OCI-LY1 (cell line): ENCODE data around the gene ALDH5A1.

Source experiments
- H2AFZ ChIP-seq: fragments of 200-600 bp; sonication (generic), shearing (Covaris generic); 2 replicates; pipeline ENCODE4 v1.6.0; 2014; ENCODE audit warnings: antibody characterized with exemption, mild to moderate bottlenecking, low read length
- H3F3A ChIP-seq: fragments of 200-600 bp; sonication (generic), shearing (Covaris generic); 2 replicates; pipeline ENCODE4 v1.6.0; 2014; ENCODE audit warnings: mild to moderate bottlenecking, antibody characterized with exemption, low read length, moderate library complexity; ENCODE audit not compliant: insufficient read depth
- H3K27ac ChIP-seq: fragments of 200-600 bp; sonication (generic); 2 replicates; pipeline ENCODE4 v1.5.1; 2014; ENCODE audit warnings: low read length, mixed run types, mild to moderate bottlenecking, low read depth; ENCODE audit not compliant: poor library complexity, severe bottlenecking
- H3K27me3 ChIP-seq: fragments of 200-600 bp; sonication (generic); 2 replicates; pipeline ENCODE4 v1.6.0; 2014; ENCODE audit warnings: antibody characterized with exemption, mild to moderate bottlenecking, low read length, moderate library complexity; ENCODE audit not compliant: insufficient read depth
- H3K36me3 ChIP-seq: fragments of 200-600 bp; sonication (generic); 2 replicates; pipeline ENCODE4 v1.6.1; 2014; ENCODE audit warnings: mild to moderate bottlenecking, antibody characterized with exemption, low read length, moderate library complexity, mixed read lengths; ENCODE audit not compliant: insufficient read depth
- H3K4me1 ChIP-seq: fragments of 200-600 bp; sonication (generic); 2 replicates; pipeline ENCODE4 v1.5.1; 2014; ENCODE audit warnings: mild to moderate bottlenecking, low read length, moderate library complexity; ENCODE audit not compliant: insufficient read depth, severe bottlenecking
- H3K4me2 ChIP-seq: fragments of 200-600 bp; sonication (generic), shearing (Covaris generic); 2 replicates; pipeline ENCODE4 v1.6.1; 2014; ENCODE audit warnings: low read length
- H3K4me3 ChIP-seq: fragments of 200-600 bp; sonication (generic); 2 replicates; pipeline ENCODE4 v1.5.1; 2014; ENCODE audit warnings: low read length, low read depth, mild to moderate bottlenecking, mixed read lengths; ENCODE audit not compliant: poor library complexity, severe bottlenecking
- H3K79me2 ChIP-seq: fragments of 200-600 bp; shearing (Covaris generic); 2 replicates; pipeline ENCODE4 v1.6.1; 2016; ENCODE audit warnings: mixed run types, low read length, mixed read lengths; ENCODE audit not compliant: insufficient read depth
- H3K9ac ChIP-seq: fragments of 200-600 bp; sonication (generic), shearing (Covaris generic); 2 replicates; pipeline ENCODE4 v1.6.1; 2014; ENCODE audit warnings: mild to moderate bottlenecking, low read length, mixed read lengths
- H3K9me2 ChIP-seq: fragments of 200-600 bp; sonication (generic), shearing (Covaris generic); 2 replicates; pipeline ENCODE4 v1.6.1; 2014; ENCODE audit warnings: low read depth, mild to moderate bottlenecking, low read length, mixed read lengths
- H3K9me3 ChIP-seq: fragments of 200-600 bp; shearing (Covaris generic); 2 replicates; pipeline ENCODE4 v1.6.1; 2014; ENCODE audit warnings: low read length, mixed read lengths
- H4K20me1 ChIP-seq: fragments of 200-600 bp; sonication (generic), shearing (Covaris generic); 2 replicates; pipeline ENCODE4 v1.6.0; 2016; ENCODE audit warnings: mild to moderate bottlenecking, low read length; ENCODE audit not compliant: insufficient read depth
- CTCF ChIP-seq: fragments of 200-600 bp; sonication (generic), shearing (Covaris generic); IDR thresholded peaks from 2 replicates; pipeline ENCODE4 v1.5.1; 2017; ENCODE audit warnings: mild to moderate bottlenecking, antibody characterized with exemption, low read length, moderate library complexity, mixed read lengths
- EZH2 ChIP-seq: fragments of 200-600 bp; sonication (generic), shearing (Covaris generic); IDR thresholded peaks from 2 replicates; pipeline ENCODE4 v1.8.0; 2017; ENCODE audit warnings: borderline replicate concordance, mixed run types, mild to moderate bottlenecking, antibody characterized with exemption, low read length, moderate library complexity, mixed read lengths

The ALDH5A1 gene

GRCh38 chr6:24568683-24569082 is 73.9 kb downstream of the ALDH5A1 start:
- H2AFZ ChIP-seq: no peak overlapping the region
- H3K4me3 ChIP-seq: no peak overlapping the region
- no peaks in the 10 kb centered on the region for H3K79me2 ChIP-seq
- no peaks in the 10 kb centered on the region for H3F3A ChIP-seq
- H4K20me1 ChIP-seq: no peaks in the 10 kb centered on the region
- TF ChIP-seq CTCF: no peak
- no peak for TF ChIP-seq EZH2
- no peaks in the 10 kb centered on the region for H3K9me3 ChIP-seq
- no peaks in the 10 kb centered on the region for H3K9me2 ChIP-seq
- H3K27ac ChIP-seq: no peak overlapping the region
- no peaks in the 10 kb centered on the region for H3K36me3 ChIP-seq
- no peaks in the 10 kb centered on the region for H3K27me3 ChIP-seq
- no peaks in the 10 kb centered on the region for H3K4me1 ChIP-seq
- no peak overlapping the region for H3K4me2 ChIP-seq
- no peak overlapping the region for H3K9ac ChIP-seq

GRCh38 chr6:24569811-24570210 is 75.0 kb downstream of the ALDH5A1 start:
- H3K36me3 ChIP-seq: no peaks in the 10 kb centered on the region
- no peak for TF ChIP-seq CTCF
- TF ChIP-seq EZH2: no peak
- H3K27me3 ChIP-seq: no peaks in the 10 kb centered on the region

GRCh38 chr6:24571361-24571760 is 76.6 kb downstream of the ALDH5A1 start:
- Histone ChIP-seq H3K79me2 (no peaks in the 10 kb centered on the region), H3F3A (no peaks in the 10 kb centered on the region), H2AFZ (no peak overlapping the region), H3K4me1 (peaks cover 9% of the 10 kb centered on the region), H3K9me2 (no peaks in the 10 kb centered on the region), H4K20me1 (no peaks in the 10 kb centered on the region), H3K27ac (no peak overlapping the region), H3K4me2 (no peak overlapping the region), H3K9ac (no peak overlapping the region), H3K36me3 (no peaks in the 10 kb centered on the region), H3K27me3 (no peaks in the 10 kb centered on the region), H3K4me3 (no peak overlapping the region), H3K9me3 (no peaks in the 10 kb centered on the region)
- TF ChIP-seq CTCF (no peak), EZH2 (no peak)

More at GRCh38 chr6:24569811-24570210, 75.0 kb downstream of the ALDH5A1 start:
- Histone ChIP-seq H3K4me3 (no peak overlapping the region), H3K9ac (no peak overlapping the region), H3K9me2 (no peaks in the 10 kb centered on the region), H3K4me1 (peaks cover 4% of the 10 kb centered on the region), H4K20me1 (no peaks in the 10 kb centered on the region), H3K79me2 (no peaks in the 10 kb centered on the region), H3F3A (no peaks in the 10 kb centered on the region), H3K9me3 (no peaks in the 10 kb centered on the region), H3K4me2 (no peak overlapping the region), H2AFZ (no peak overlapping the region), H3K27ac (no peak overlapping the region)
